SU-DHL-6 (cell line): ENCODE data around the gene ALDH1A1.

Experiments used
- H2AFZ ChIP-seq: fragments of 200-600 bp; sonication (generic); 2 replicates; pipeline ENCODE4 v1.6.1; 2014; ENCODE audit warnings: low read depth, mild to moderate bottlenecking, moderate library complexity, mixed read lengths, antibody characterized with exemption, low read length; ENCODE audit not compliant: severe bottlenecking
- H3F3A ChIP-seq: fragments of 200-600 bp; shearing (Covaris generic); 2 replicates; pipeline ENCODE4 v1.6.0; 2016; ENCODE audit warnings: antibody characterized with exemption, mild to moderate bottlenecking; ENCODE audit not compliant: insufficient read depth
- H3K27ac ChIP-seq: fragments of 200-600 bp; sonication (generic); 2 replicates; pipeline ENCODE4 v1.5.1; 2016; ENCODE audit warnings: low read depth, mild to moderate bottlenecking, low read length, moderate library complexity, mixed read lengths
- H3K27me3 ChIP-seq: fragments of 200-600 bp; sonication (generic), shearing (Covaris generic); 2 replicates; pipeline ENCODE4 v1.6.0; 2014; ENCODE audit warnings: mild to moderate bottlenecking, low read length
- H3K36me3 ChIP-seq: fragments of 200-600 bp; sonication (generic); 2 replicates; pipeline ENCODE4 v1.6.1; 2014; ENCODE audit warnings: mild to moderate bottlenecking, low read length, mixed read lengths
- H3K4me2 ChIP-seq: fragments of 300-600, 200-600 bp; shearing (Covaris generic), sonication (generic); 2 replicates; pipeline ENCODE4 v1.6.0; 2014; ENCODE audit warnings: low read length, low read depth, mild to moderate bottlenecking; ENCODE audit not compliant: poor library complexity, severe bottlenecking
- H3K4me3 ChIP-seq: fragments of 200-600 bp; sonication (generic); 2 replicates; pipeline ENCODE4 v1.5.1; 2014; ENCODE audit warnings: antibody characterized with exemption, low read length, mild to moderate bottlenecking, mixed read lengths; ENCODE audit not compliant: insufficient read depth, poor library complexity, severe bottlenecking
- H3K79me2 ChIP-seq: fragments of 200-600 bp; sonication (generic); 2 replicates; pipeline ENCODE4 v1.6.1; 2014; ENCODE audit warnings: mild to moderate bottlenecking, low read length, moderate library complexity; ENCODE audit not compliant: insufficient read depth
- H3K9ac ChIP-seq: fragments of 200-600 bp; sonication (generic); 2 replicates; pipeline ENCODE4 v1.7.0; 2014; ENCODE audit warnings: mild to moderate bottlenecking, low read length
- H3K9me2 ChIP-seq: fragments of 200-600 bp; sonication (generic); replicated peaks from 2 replicates; pipeline ENCODE4 v1.6.1; 2014; ENCODE audit warnings: low read length; ENCODE audit not compliant: insufficient read depth
- H3K9me3 ChIP-seq: fragments of 200-600 bp; sonication (generic); 2 replicates; pipeline ENCODE4 v1.6.1; 2014; ENCODE audit warnings: low read length, mixed read lengths; ENCODE audit not compliant: insufficient read depth
- H4K20me1 ChIP-seq: fragments of 200-600 bp; sonication (generic); 2 replicates; pipeline ENCODE4 v1.6.1; 2014; ENCODE audit warnings: low read depth, mild to moderate bottlenecking, antibody characterized with exemption, low read length, moderate library complexity, mixed read lengths
- CTCF ChIP-seq: fragments of 200-600 bp; sonication (generic); IDR thresholded peaks from one replicate; pipeline ENCODE4 v1.5.1; 2017; ENCODE audit warnings: antibody characterized with exemption, mild to moderate bottlenecking, low read length, moderate library complexity; ENCODE audit not compliant: insufficient read depth, poor library complexity, severe bottlenecking
- EZH2phosphoT487 ChIP-seq: fragments of 200-600 bp; sonication (generic), shearing (Covaris generic); conservative IDR thresholded peaks from 2 replicates; pipeline ENCODE4 v1.6.1; 2018; ENCODE audit warnings: mild to moderate bottlenecking, antibody characterized with exemption, low read length, moderate library complexity, mixed read lengths

Gene ALDH1A1

GRCh38 chr9:72986522-72987116 lies 33.8 kb upstream of the ALDH1A1 start:
- TF ChIP-seq CTCF: no peak
- TF ChIP-seq EZH2phosphoT487: no peak
- Histone ChIP-seq H3K27me3 (no peaks in the 10 kb centered on the region), H3K36me3 (no peaks in the 10 kb centered on the region), H3K9me3 (no peaks in the 10 kb centered on the region), H2AFZ (no peak overlapping the region), H3K9me2 (no peaks in the 10 kb centered on the region), H3K4me2 (no peak overlapping the region), H3F3A (no peaks in the 10 kb centered on the region), H3K27ac (no peak overlapping the region), H3K4me3 (no peak overlapping the region), H3K9ac (no peak overlapping the region), H3K79me2 (no peaks in the 10 kb centered on the region), H4K20me1 (no peaks in the 10 kb centered on the region)

DNA sequence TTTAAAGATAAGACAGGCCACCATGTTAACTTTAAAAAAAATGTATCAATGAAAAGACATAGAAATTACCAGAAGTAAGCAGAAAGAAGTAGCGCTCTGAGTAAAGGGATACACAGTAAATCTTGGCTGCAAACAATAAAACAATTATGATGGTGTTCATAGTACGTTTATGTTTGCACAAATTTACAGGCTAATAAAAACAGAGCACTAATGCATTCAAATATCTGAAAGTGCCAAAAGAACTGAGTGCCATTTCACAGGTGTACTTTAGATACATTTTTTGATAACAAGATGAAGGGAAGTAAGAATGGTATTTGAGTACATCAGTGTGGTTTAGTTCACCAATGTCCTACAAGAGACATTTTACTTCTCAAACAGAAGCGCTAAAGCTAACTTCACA lies 32.9 kb upstream of the ALDH1A1 start:
- Histone ChIP-seq H3K9me2 (no peaks in the 10 kb centered on the region), H4K20me1 (no peaks in the 10 kb centered on the region), H3K4me3 (no peak overlapping the region), H3K9me3 (no peaks in the 10 kb centered on the region), H3K27me3 (no peaks in the 10 kb centered on the region), H3K36me3 (no peaks in the 10 kb centered on the region), H3K27ac (no peak overlapping the region), H3K4me2 (no peak overlapping the region), H3K9ac (no peak overlapping the region), H3K79me2 (no peaks in the 10 kb centered on the region), H2AFZ (no peak overlapping the region), H3F3A (no peaks in the 10 kb centered on the region)
- TF ChIP-seq CTCF (no peak), EZH2phosphoT487 (no peak)

DNA sequence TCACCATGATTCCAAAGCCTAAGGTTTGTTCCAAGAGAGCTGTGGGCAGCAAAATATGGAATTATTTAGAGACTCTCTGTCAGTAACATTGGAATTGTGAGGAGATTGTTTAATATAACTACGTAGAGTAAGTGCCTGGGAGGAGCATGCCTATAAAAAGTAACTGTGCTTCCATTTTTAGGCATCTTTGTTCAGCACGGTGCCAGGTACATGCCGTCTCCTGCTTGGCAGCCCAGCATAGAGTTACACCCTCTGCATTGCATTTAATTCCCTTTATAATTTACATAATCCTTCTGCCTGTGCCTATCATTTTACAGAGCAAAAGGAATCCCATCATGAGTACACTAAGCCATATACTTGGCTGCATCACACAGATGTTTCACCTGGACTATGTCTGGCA lies 32.1 kb upstream of the ALDH1A1 start:
- Histone ChIP-seq H3K27me3 (no peaks in the 10 kb centered on the region), H3K79me2 (no peaks in the 10 kb centered on the region), H3K9me3 (no peaks in the 10 kb centered on the region), H3K36me3 (no peaks in the 10 kb centered on the region), H3F3A (no peaks in the 10 kb centered on the region), H3K9me2 (no peaks in the 10 kb centered on the region), H4K20me1 (no peaks in the 10 kb centered on the region), H3K4me3 (no peak overlapping the region), H3K9ac (no peak overlapping the region), H3K4me2 (no peak overlapping the region), H2AFZ (no peak overlapping the region), H3K27ac (no peak overlapping the region)
- TF ChIP-seq CTCF: no peak
- no peak for TF ChIP-seq EZH2phosphoT487
